HepG2 (cell line): ENCODE measurements around the gene DRC7. TPM values are rescaled to one million over a fixed set of nuclear protein-coding genes. Genes with fewer than 3 reads are reported as not detected.

ENCODE experiments used
- HOXA5 ChIP-seq: sonication (generic); formaldehyde crosslinking; IDR thresholded peaks from 2 replicates; pipeline ENCODE4 v1.4.0; 2020; ENCODE audit warnings: missing genetic modification reagents
- MED1 ChIP-seq: sonication (generic); formaldehyde crosslinking; IDR thresholded peaks from 2 replicates; pipeline ENCODE4 v1.4.0; 2020; ENCODE audit warnings: missing genetic modification reagents
- MIER3 ChIP-seq: IDR thresholded peaks from 2 replicates; pipeline ENCODE4 v1.6.1; 2016; ENCODE audit warnings: missing compliant biosample characterization, borderline replicate concordance
- NCOA5 ChIP-seq: sonication (generic); formaldehyde crosslinking; IDR thresholded peaks from 2 replicates; pipeline ENCODE4 v1.4.0; 2020; ENCODE audit warnings: missing genetic modification reagents
- ZNF101 ChIP-seq: sonication (generic); formaldehyde crosslinking; IDR thresholded peaks from 2 replicates; pipeline ENCODE4 v1.4.0; 2020; ENCODE audit warnings: mild to moderate bottlenecking, low read depth, missing genetic modification reagents, borderline replicate concordance
- ZNF460 ChIP-seq: sonication (generic); formaldehyde crosslinking; IDR thresholded peaks from 2 replicates; pipeline ENCODE4 v1.5.1; 2020; ENCODE audit warnings: missing genetic modification reagents, mild to moderate bottlenecking, borderline replicate concordance
- ZNF605 ChIP-seq: sonication (generic); formaldehyde crosslinking; IDR thresholded peaks from 2 replicates; pipeline ENCODE4 v1.8.0; 2022; ENCODE audit warnings: mild to moderate bottlenecking, missing genetic modification reagents
- ZNF788 ChIP-seq: sonication (generic); formaldehyde crosslinking; IDR thresholded peaks from 2 replicates; pipeline ENCODE4 v1.5.0; 2020; ENCODE audit warnings: mild to moderate bottlenecking, missing genetic modification reagents, borderline replicate concordance
- polyA plus RNA-seq, 8 experiments: library from polyadenylated mRNA; depleted of rRNA in 3 of 8; stranded (reverse) in 7 of 8; unstranded in 1 of 8; fragments of >200 nt; fragmentation: Illumina TruSeq in 4 of 8; extraction: Trizol in 4 of 8; gene quantifications; 2 replicates each; pipeline versions ENCODE4 v1.2.1 to v1.2.3, GENCODE V29; 2011 to 2016; ENCODE audit warnings: low read depth in 4 of 8, missing spikeins in 1 of 8, mixed read lengths in 1 of 8; ENCODE audit not compliant: insufficient read depth in 1 of 8
- total RNA-seq, 5 experiments: library from RNA; depleted of rRNA; stranded (reverse); fragments of >200 nt; fragmentation: Illumina TruSeq; extraction: Trizol; gene quantifications; 2 replicates each; pipeline ENCODE4 v1.2.3, GENCODE V29; 2016; ENCODE audit warnings: low read depth in 1 of 5
- TF ChIP-seq, protein P1 (sequence below): IDR thresholded peaks from 2 replicates; pipeline ENCODE4 v1.6.1; 2016; ENCODE audit warnings: missing compliant biosample characterization, missing genetic modification reagents, borderline replicate concordance
- TF ChIP-seq, protein P2 (sequence below): sonication (generic); formaldehyde crosslinking; IDR thresholded peaks from 2 replicates; pipeline ENCODE4 v1.9.0; 2022; ENCODE audit warnings: low read depth, missing genetic modification reagents
- TF ChIP-seq, protein P3 (sequence below): sonication (generic); formaldehyde crosslinking; IDR thresholded peaks from 2 replicates; pipeline ENCODE4 v1.8.1; 2023; ENCODE audit warnings: mild to moderate bottlenecking, missing genetic modification reagents
- TF ChIP-seq, protein P4 (sequence below), 2 experiments: sonication (generic) in 1 of 2; formaldehyde crosslinking in 1 of 2; IDR thresholded peaks; 2 replicates each; pipeline versions ENCODE4 v1.4.0 to v1.6.1; 2016 to 2020; ENCODE audit warnings: borderline replicate concordance in 1 of 2, low read depth in 1 of 2, mild to moderate bottlenecking in 1 of 2, missing genetic modification reagents in 1 of 2
- TF ChIP-seq, protein P5 (sequence below): sonication (generic); formaldehyde crosslinking; IDR thresholded peaks from 2 replicates; pipeline ENCODE4 v1.4.0; 2020; ENCODE audit warnings: missing genetic modification reagents
- TF ChIP-seq, protein P6 (sequence below): sonication (generic); formaldehyde crosslinking; IDR thresholded peaks from 2 replicates; pipeline ENCODE4 v1.5.1; 2020; ENCODE audit warnings: mild to moderate bottlenecking, missing genetic modification reagents

Gene DRC7
- total and polyA plus RNA-seq, 2 of the 13 experiments (the other 11 are each of a cell fraction or from before 2014, with no cell fraction given) = 2.7 to 3.4 TPM

DNA sequence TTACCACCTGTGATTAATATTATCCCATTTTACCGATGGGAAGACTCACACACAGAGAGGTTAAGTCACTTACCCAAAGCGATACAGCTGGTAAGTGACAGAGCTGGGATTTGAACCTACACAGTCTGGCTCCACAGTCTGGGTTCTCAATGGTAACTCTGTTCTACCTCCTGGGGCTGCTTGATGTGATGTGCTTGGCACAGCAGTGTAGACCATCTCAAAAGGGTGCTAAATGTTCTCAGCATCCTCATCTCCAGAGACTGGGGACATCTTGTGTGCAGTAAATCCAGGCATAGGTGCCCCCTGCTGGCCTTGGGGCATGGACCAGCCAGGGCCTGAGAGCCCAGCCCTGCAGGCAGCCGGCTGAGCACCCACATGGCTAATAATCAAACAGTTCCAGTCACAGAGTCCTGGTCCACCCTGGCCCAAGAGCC lies 25.6 kb downstream of the DRC7 start (continued):
- TF ChIP-seq, protein P1, sequence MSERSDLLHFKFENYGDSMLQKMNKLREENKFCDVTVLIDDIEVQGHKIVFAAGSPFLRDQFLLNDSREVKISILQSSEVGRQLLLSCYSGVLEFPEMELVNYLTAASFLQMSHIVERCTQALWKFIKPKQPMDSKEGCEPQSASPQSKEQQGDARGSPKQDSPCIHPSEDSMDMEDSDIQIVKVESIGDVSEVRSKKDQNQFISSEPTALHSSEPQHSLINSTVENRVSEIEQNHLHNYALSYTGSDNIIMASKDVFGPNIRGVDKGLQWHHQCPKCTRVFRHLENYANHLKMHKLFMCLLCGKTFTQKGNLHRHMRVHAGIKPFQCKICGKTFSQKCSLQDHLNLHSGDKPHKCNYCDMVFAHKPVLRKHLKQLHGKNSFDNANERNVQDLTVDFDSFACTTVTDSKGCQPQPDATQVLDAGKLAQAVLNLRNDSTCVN = no peak
- peak; percentile 54; the same call in 1 of the 2 replicates for TF ChIP-seq MED1 (CRISPR knock-in tag)
- TF ChIP-seq ZNF788 (CRISPR knock-in tag) = no peak; the same call in 1 of the 2 replicates
- TF ChIP-seq, protein P2, sequence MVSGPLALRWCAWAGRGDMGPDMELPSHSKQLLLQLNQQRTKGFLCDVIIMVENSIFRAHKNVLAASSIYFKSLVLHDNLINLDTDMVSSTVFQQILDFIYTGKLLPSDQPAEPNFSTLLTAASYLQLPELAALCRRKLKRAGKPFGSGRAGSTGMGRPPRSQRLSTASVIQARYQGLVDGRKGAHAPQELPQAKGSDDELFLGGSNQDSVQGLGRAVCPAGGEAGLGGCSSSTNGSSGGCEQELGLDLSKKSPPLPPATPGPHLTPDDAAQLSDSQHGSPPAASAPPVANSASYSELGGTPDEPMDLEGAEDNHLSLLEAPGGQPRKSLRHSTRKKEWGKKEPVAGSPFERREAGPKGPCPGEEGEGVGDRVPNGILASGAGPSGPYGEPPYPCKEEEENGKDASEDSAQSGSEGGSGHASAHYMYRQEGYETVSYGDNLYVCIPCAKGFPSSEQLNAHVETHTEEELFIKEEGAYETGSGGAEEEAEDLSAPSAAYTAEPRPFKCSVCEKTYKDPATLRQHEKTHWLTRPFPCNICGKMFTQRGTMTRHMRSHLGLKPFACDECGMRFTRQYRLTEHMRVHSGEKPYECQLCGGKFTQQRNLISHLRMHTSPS (CRISPR knock-in tag) = no peak
- no peak for TF ChIP-seq NCOA5 (CRISPR knock-in tag)
- TF ChIP-seq, protein P3, sequence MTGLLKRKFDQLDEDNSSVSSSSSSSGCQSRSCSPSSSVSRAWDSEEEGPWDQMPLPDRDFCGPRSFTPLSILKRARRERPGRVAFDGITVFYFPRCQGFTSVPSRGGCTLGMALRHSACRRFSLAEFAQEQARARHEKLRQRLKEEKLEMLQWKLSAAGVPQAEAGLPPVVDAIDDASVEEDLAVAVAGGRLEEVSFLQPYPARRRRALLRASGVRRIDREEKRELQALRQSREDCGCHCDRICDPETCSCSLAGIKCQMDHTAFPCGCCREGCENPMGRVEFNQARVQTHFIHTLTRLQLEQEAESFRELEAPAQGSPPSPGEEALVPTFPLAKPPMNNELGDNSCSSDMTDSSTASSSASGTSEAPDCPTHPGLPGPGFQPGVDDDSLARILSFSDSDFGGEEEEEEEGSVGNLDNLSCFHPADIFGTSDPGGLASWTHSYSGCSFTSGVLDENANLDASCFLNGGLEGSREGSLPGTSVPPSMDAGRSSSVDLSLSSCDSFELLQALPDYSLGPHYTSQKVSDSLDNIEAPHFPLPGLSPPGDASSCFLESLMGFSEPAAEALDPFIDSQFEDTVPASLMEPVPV (CRISPR knock-in tag) = no peak
- TF ChIP-seq ZNF460 (CRISPR knock-in tag) = no peak
- no peak for TF ChIP-seq ZNF101 (CRISPR knock-in tag)
- TF ChIP-seq, protein P4, sequence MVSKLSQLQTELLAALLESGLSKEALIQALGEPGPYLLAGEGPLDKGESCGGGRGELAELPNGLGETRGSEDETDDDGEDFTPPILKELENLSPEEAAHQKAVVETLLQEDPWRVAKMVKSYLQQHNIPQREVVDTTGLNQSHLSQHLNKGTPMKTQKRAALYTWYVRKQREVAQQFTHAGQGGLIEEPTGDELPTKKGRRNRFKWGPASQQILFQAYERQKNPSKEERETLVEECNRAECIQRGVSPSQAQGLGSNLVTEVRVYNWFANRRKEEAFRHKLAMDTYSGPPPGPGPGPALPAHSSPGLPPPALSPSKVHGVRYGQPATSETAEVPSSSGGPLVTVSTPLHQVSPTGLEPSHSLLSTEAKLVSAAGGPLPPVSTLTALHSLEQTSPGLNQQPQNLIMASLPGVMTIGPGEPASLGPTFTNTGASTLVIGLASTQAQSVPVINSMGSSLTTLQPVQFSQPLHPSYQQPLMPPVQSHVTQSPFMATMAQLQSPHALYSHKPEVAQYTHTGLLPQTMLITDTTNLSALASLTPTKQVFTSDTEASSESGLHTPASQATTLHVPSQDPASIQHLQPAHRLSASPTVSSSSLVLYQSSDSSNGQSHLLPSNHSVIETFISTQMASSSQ (IDR thresholded peaks at IDR 0.05; ENCODE audit: low read depth) = no peak
- TF ChIP-seq, protein P4 (CRISPR knock-in tag; IDR thresholded peaks at IDR 0.05; ENCODE audit: borderline replicate concordance) = peak; percentile 50; the same call in 1 of the 2 replicates
- TF ChIP-seq, protein P5, sequence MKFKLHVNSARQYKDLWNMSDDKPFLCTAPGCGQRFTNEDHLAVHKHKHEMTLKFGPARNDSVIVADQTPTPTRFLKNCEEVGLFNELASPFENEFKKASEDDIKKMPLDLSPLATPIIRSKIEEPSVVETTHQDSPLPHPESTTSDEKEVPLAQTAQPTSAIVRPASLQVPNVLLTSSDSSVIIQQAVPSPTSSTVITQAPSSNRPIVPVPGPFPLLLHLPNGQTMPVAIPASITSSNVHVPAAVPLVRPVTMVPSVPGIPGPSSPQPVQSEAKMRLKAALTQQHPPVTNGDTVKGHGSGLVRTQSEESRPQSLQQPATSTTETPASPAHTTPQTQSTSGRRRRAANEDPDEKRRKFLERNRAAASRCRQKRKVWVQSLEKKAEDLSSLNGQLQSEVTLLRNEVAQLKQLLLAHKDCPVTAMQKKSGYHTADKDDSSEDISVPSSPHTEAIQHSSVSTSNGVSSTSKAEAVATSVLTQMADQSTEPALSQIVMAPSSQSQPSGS (CRISPR knock-in tag) = 0 out of 2 replicates have a peak, but pooled peaks have one; percentile 50
- TF ChIP-seq, protein P6, sequence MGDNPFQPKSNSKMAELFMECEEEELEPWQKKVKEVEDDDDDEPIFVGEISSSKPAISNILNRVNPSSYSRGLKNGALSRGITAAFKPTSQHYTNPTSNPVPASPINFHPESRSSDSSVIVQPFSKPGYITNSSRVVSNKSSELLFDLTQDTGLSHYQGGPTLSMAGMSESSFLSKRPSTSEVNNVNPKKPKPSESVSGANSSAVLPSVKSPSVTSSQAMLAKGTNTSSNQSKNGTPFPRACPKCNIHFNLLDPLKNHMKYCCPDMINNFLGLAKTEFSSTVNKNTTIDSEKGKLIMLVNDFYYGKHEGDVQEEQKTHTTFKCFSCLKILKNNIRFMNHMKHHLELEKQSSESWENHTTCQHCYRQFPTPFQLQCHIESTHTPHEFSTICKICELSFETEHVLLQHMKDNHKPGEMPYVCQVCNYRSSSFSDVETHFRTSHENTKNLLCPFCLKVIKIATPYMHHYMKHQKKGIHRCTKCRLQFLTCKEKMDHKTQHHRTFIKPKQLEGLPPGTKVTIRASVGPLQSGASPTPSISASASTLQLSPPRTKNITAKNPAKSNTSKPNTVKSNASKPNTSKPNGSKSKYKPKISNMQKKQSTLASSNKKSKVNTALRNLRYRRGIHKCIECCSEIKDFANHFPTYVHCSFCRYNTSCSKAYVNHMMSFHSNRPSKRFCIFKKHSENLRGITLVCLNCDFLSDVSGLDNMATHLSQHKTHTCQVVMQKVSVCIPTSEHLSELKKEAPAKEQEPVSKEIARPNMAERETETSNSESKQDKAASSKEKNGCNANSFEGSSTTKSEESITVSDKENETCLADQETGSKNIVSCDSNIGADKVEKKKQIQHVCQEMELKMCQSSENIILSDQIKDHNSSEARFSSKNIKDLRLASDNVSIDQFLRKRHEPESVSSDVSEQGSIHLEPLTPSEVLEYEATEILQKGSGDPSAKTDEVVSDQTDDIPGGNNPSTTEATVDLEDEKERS (CRISPR knock-in tag) = no peak
- TF ChIP-seq HOXA5 = no peak
- TF ChIP-seq ZNF605 (CRISPR knock-in tag) = 0 out of 2 replicates have a peak, but pooled peaks have one; percentile 64
- no peak for TF ChIP-seq MIER3
